Activated CD4-positive, alpha-beta T cell treated with anti-CD3 and anti-CD28 coated beads, Interleukin-2, amount 50 U/mL, for 16 hours (primary cell): ENCODE measurements around the gene DEAF1.

ENCODE experiments used
- DNase-seq: peaks from one replicate; pipeline ENCODE4 v3.0.0-alpha.2; 2020

Gene DEAF1

DNA sequence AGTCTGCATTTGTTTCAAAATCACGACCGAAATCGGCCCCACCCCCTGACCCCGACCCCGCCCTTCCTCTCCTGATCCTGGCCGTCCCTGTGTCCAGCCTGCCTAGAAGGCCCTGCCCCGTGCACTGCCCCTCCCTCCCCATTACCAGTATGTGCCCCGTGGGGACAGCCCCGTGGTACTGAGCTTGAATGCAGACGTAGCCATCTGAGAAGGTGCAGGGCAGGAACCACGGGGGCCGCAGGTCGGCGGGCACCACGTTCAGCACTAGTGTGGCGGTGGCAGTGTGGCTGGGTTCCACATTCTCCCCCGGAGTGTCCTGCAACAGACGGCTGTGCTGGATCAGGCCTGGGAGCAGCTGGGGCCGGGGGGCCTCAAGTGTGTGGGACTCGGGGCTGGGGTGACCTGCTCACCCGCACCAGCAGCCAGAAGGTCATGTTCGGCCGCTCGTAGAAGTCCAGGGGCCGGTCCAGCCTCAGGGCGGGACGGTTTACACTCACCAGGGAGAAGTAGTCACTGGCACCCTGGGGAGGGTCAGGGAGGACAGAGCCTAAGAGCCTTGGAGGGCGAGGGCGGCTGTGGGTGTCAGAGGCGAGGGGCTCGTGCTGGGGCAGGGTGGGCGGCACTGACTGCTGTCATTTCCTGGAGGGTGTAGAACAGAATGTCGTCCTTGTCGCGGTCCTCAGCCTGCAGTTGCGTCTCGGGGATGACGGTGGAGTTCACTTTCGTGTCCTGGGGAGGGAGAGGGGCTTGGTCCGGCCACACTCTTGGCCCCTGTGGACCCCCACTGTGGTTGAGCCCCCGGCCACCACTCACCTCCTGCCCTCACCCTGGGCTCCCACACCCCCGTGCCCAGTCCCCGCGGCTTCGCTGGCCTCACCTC, 73.8 kb downstream of the DEAF1 start:
- DNase-seq: no peak

DNA sequence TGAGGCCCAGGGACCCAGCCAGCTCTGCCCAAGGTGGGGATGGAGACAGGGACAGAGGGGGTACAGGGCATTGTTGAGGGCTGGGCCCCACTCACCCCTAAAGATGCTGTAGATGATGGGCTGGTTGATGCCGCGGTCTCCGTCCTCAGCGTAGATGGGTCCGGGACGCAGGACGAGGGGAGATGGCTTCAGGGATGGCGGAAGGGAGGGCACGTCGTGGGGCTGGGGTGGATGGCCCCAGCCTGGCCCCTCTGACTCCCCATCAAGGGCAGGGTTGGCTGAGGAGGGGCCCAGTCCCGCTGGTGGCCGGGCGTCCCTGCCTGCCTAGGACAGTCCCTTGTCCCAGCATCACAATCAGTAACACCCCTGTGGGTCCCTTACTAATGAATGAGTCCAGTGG, 74.8 kb downstream of the DEAF1 start:
- no peak for DNase-seq

DNA sequence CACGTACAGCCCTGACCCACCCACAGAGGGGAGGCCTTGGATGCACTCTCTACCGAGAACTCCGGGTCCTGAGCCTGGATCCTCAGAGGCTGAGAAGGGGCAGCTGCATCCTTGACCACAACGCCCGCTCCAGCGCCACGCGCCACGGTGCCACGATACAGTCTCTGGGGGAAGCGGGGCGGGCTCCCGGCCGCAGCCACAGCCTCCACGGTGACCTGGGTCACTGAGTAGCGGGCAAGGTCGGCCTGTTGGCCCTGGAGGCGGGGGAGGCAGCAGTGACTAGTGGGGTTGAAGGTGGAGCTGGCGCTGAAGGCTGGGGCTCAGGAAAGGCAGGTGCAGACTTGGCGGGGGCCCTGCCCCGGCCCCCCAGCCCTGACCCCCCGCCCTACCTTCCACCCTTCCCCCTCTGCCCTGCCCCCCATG, 75.4 kb downstream of the DEAF1 start:
- no peak for DNase-seq

DNA sequence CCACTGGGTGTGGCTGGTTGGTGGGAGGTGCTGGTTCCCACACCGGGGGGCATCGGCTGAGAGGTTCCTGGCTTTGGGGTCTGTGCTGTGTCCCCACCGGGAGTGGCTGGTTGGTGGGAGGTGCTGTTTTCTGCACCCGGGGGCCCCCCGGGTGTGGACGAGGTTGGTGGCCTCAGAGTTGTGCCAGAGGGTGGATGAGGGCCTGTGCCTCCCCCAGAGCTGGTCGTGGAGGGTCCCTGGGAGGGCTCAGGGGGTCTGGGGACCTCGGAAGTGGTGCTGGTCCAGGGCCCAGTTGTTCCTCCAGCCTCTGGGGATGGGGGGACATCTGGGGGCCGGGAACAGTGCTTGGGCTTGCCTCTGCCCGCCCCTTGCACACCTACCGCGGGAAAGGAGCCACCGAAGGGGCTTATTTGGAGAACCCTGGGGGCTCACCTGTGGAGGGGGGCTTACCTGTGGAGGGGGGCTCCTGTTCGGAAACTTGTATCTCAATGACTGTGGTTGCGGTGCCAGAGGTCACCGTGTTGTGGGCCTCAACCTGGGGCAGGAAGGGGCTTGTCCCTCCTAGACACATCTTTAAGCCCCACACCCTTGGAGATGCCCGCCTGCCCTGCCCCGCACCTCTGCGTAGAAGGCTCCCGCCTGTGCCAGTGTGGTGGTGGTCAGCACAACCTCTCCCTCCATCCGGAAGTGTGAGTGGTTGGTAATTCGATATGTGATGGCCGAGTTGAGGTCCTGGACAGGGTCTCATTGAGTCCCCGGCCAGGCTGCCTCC, 76.0 kb downstream of the DEAF1 start:
- no peak for DNase-seq

DNA sequence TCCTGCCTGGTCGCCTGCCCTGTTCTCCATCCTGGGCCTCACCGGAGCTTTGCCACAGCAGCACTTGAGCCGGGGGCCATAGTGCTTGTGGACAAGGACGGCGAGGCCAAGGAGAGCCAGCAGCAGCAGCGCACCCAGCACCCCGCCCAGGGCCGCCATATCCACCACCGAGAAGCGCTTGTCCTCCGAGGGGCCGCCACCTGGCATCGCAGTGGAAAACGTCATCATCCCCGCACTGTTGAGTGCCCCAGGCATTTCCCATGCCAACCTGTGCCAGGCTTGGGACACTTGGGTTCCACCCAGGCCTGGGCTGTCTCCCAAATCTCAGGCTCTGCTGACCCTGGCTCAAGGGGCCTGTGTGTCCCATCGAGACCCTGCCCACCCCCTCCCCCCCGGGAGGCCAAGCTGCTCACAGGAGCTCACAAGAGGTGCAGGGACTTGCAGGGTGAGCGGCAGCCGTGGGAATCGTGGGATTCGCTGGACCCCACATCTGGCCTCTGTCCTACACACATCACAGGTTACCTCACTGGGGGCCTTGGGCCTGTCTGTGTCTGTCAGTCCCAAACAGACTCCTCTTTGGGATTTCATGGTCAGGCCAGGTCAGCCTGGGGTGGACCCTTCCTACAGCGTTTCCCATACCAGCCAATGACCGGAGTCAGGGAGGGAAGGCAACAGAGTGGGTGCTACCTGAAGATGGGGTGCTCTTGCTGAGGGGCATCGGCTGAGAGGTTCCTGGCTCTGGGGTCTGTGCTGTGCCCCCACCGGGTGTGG, 76.9 kb downstream of the DEAF1 start:
- no peak for DNase-seq

DNA sequence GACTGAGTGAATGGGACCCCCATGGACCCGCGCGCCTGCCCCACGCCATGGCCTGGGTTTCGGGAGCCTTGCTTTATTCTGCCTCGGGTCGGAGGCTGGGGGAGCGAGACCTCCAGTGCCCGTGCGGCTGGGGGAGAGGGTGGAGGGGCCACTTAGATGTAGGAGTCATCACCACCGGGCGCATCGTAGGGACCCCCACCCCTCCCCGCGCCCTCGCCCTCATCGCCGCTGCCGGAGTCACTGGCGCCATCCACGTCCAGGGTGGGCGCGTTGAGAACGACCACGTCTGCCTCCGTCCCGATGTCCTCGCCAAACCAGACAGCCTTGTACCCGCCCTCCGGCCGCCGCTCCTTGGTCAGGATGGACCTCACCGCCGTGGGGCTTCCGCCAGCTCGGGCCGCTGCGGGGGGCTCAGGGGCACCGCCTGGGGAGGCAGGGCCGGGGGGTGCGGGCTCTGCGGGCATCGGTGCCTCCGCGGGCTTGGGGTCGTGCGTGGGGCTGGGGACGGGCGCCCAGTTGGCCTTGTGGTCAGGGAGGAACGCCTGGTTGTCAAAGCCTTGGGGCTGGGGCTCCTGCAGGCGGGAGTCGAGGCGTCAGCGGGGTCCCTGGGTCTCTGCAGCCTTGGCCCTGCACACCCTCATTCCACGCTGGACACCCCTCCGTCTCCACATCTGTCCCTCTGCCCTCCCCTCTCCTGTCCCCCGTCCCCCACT, 77.7 kb downstream of the DEAF1 start:
- DNase-seq: no peak

DNA sequence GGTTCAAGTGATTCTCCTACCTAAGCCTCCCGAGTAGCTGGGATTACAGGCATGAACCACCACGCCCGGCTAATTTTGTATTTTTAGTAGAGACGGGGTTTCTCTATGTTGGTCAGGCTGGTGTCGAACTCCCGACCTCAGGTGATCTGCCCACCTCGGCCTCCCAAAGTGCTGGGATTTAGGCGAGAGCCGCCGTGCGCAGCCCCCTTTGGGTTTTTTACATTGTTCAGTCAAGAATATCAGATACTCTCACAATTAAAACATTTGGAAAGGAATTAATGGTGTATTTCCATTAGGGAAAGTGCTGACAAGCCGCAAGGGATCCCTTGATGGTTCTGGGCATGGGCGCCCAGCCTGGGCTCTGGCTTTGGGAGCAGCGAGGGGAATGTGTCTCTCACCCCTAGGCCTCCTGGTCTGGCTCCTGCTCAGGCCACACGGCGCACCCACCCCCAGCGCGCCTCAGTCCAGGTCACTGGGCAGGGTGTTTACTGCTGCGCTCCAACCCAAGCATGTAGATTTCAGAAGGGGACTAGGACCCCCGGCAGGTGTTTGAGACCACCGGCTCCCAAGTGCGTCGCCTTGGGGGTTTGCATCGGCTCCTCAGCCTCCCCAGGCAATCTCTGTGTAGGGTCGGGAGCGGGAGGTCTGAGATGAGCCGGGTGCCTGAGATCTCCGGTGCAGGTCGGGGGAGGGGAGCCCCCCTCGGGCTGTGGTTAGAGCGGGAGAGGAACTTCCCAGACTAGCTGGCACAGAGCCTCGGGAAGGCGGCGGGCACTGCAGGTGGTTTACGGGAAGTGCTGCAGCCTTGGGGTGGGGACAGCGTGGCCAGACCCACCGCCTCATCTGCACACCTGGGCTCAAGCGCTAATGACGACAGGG, 78.5 kb downstream of the DEAF1 start:
- DNase-seq: no peak

DNA sequence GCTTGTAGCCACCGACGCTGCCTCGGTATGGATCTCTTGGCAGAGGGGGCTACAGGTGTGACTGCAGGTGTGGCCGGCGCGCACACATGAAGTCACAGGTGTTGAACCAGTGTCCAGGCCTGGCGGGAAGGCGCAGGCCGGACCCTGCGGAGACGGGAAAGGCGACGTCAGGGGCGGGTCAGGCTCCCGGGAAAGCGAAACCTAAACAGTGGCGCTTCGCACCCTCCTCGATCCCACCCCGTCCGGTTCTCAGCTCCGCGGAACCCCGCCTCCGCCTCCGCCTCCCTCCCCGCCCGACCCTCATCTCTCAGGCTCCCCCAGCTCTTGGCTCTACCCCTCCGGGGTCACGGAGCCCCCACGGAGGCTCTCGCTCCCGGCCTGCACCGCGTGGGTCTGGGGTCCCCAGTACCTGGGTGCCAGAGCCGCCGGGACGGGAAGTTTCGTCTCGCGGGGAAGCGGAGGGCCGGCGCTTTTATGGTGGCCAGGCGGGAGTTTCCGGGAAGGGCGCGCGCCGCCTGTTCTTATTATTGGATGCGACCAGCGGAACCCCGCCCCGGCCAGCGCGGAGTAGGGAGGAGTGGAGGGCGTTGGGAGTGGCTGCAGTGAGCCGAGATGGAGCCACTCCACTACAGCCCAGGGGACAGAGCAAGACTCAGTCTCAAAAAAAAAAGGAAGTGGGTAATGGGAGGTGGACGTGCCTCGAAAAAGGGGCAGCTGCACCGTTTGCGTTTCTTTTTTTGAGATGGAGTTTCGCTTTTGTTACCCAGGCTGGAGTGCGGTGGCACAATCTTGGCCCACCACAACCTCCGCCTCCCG, 79.3 kb downstream of the DEAF1 start, which contains the start of gene IRF7:
TSS of gene IRF7 (minus strand) at position 447 of the 816 bp plus-strand sequence. CDS start 586 bp downstream, outside the sequence.
- DNase-seq: peak; percentile 90

DNA sequence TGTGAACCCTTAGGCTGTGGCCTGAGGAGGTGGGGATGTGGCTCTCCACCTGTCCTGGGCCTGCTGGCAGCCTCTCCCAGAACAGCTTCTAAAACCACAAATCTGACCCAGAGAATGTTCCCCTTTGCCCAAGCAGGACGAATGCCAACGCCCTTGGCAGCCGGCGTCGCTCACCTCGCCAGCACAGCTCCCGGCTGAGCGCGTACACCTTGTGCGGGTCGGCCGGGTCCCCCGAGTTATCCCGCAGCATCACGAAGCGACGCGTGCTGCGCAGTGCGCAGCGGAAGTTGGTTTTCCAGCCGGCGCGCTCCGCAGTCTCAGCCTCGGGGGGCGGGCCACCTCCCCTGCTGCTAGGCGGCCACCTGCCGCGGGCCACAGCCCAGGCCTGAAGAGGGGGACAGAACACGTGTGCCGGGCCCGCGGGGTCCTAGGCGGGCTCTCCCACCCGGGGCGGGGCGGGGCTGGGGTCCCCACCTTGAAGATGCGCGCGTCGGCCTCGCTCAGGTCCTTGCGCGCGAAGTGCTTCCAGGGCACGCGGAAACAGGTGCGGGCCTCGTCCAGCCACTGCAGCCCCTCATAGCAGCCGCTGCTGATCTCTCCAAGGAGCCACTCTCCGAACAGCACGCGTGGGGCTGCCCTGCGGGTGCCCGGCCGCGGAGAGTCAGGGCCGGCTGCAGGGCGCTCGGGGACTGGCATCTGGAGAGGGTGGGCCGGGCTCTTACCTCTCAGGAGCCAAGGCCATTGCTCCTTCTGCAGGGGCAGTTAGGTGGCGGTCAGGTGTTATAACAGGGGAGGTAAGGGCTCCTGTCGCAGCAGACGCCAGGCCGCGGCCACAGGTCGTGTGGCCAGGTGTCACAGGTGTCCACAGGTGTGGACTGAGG, 80.2 kb downstream of the DEAF1 start:
- DNase-seq: no peak

DNA sequence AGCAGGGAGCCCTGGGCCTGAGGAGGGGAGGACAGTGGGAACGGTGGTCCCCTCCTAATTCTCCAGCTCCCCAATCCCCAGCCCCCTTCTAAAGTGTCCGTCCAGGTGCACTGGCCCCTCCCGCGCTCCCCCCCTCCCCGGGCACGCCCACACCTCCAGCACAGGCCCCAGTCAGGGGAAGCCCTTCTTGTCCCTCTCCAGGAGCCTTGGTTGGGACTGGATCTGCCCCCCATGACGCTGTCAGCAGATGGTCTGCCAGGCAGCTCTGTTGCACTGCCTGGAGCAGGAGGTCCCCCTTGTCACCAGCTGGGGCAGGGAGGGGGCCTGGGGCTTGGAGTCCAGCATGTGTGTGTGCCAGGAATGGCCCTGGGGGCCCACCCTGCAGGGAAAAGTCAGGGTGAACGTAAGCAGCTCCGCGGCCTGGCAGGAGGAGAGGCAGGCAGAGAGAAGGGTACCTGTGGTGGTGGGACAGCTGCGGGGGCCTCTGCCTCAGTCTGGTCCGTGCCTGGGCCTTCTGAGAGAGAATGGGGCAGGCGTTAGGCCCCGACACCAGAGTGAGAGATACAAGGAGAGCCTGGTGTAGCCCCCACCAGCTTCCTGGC, 80.9 kb downstream of the DEAF1 start:
- DNase-seq: no peak

DNA sequence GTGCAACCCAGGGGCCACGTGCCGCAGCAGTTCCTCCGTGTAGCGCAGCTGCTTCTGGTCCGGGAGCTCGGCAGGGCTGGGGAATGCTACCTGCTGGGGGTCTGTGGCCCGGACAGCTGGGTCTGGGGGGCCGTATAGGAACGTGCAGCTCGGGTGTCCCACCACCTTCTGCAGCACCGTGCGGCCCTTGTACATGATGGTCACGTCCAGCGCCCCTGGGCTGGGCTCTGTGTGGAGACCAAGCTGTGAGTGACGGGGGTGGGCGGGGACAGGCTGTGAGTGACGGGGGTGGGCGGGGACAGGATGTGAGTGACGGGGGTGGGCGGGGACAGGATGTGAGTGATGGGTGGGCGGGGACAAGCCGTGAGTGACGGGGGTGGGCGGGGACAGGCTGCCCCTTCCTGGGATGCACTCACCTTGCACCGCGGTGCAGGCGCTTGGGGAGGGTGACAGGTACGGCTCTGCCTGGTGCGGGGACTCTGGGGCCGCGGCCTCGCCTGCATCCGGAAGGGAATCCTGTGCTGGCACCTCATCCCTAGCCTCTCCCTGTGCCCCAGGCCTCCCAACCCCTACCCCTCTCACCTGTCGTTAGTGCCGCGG, 81.6 kb downstream of the DEAF1 start:
- peak; percentile 77 for DNase-seq

DNA sequence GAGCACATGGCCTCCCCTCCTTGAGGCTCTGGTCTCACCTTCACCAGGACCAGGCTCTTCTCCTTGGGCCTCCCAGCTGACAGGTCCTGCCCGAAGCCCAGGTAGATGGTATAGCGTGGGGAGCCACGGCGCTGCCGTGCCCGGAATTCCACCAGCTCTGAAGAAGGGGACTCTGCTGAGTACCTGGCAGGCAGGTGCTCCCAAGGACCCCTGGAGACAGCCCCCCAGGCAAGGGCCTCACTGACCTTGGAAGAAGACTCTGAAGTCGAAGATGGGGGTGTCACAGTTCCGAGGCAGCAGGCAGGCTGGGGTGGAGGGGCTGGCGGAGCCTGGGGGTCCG, 82.1 kb downstream of the DEAF1 start:
- no peak for DNase-seq

DNA sequence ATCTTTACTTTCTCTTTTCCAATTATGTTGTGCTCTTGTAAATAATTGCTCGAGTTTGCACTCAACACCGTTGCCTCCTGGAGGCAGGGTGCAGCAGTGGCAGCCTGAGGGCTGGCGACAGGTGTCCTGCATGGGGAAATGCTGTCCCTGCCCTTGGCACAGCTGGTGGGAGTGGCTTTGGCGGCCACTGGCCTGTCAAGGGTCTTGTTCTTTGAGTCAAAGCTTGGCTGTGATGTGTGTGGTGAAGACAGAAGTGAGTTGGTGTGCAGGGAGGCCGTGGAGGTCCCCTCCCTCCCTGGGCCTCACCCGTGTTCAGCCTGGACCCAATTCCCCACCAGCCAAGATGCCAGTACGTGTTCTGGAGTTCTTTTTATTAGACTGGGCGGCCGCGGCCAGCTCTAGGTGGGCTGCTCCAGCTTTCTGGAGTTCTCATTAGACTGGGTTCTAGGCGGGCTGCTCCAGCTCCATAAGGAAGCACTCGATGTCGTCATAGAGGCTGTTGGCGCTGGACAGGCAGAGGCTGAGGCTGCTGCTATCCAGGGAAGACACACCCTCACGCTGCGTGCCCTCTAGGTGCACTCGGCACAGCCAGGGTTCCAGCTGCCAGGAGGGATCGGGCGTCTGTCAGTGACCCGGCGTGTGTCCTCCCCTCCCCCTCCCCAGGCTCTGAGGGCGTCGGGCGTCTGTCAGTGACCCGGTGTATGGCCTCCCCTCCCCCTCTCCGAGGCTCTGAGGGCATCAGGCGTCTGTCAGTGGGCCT, 82.6 kb downstream of the DEAF1 start:
- DNase-seq: no peak

DNA sequence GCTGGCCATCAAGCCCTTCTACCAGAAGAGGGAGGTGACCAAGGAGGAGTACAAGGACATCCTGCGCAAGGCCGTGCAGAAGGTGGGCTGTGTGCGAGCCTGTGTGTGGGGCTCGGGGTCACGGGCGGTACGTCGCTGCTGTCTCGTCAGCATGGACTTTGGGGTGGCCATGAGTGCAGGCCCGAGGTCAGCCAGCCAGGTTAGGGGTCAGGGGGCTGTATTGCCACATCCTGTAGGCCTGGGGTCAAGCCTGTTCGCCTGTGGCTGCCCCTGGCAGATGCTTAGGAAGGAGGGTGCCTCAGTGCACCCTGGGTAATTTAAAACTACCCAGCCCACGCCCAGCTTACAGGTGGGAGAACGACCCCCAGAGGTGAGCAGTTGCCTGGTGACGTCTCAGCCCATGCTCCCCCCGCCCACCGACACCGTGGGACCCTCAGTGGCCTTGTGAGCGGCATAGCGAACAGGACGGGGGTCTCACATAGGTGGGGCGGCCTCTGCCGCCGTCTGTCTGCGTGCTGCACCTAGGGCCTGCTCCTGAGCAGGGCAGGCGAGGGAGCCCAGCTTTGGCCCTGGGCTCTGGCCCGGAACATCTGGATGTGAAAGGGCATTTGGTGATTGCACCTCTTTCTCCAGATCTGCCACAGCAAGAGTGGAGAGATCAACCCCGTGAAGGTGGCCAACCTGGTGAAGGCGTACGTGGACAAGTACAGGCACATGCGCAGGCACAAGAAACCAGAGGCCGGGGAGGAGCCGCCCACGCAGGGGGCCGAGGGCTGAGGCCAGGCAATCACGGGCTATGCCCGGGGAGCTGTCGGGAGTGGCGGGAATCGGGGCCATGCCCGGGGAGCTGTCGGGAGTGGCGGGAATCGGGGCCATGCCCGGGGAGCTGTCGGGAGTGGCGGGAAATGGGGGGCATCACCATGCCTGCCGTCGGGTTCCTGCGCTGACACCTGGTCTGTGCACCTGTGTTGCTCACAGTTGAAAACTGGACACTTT, 83.7 kb downstream of the DEAF1 start:
- DNase-seq: no peak

DNA sequence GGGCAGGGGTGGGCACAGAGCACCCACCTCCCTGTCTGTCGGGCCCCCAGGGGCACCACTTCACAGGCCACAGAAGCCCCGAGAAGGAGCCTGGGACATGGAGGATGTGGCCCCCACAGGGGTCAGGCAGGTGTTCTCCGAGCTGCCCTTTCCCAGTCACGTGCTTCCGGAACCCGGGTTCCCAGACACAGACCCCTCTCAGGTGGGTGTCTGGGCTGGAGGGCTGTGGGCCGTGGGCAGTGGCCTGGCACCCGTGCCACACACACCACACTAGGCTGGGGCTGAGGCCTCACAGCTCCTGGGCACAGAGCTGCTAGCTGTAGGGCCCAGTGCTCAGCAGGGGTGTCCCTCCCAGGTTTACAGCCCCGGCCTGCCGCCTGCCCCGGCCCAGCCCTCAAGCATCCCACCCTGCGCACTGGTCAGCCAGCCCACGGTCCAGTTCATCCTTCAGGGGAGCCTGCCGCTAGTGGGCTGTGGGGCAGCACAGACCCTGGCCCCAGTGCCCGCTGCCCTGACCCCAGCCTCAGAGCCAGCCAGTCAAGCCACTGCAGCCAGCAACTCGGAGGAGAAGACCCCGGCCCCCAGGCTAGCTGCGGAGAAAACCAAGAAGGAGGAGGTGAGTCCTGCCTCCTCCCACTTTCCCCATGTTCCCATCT, 84.7 kb downstream of the DEAF1 start:
- DNase-seq: no peak

DNA sequence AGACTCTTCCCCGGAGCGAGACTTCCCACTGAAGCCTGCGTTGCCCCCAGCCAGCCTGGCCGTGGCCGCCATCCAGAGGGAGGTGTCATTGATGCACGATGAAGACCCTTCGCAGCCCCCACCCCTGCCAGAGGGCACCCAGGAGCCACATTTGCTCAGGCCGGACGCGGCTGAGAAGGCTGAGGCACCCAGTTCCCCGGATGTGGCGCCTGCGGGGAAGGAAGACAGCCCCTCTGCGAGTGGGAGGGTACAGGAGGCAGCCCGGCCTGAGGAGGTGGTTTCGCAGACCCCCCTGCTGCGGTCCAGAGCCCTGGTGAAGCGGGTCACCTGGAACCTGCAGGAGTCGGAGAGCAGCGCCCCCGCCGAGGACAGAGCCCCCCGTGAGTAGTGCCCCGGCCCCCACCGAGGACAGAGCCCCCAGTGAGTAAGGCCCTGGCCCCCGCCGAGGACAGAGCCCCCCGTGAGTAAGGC, 85.6 kb downstream of the DEAF1 start:
- no peak for DNase-seq
